ENCODE results near the gene ZNF423.

- TF ChIP-seq EZH2phosphoT487 (IDR thresholded peaks at IDR 0.05; ENCODE audit: insufficient read depth, low read depth) = no peak
- peak; percentile 66 for TF ChIP-seq EZH2 (IDR thresholded peaks at IDR 0.05; ENCODE audit: insufficient read depth, poor library complexity, severe bottlenecking)
Observed at GRCh38 chr16:49857423-49858181, 1.7 kb upstream of the ZNF423 start.

Measured in GM23248 (cell line).